ACHN (cell line): ENCODE measurements around the gene STRADA.

ENCODE experiments used
- DNase-seq: peaks from one replicate; pipeline ENCODE4 v3.0.0-alpha.2; 2015
- in situ Hi-C: cut with HindIII; loops from 2 replicates; pipeline ENCODE4 v1.10.0; 2017; ENCODE audit warnings: low sequenced_read_pairs, low pct_ligation_motif_present, low pct_unique_long_range_greater_than_20kb

Gene STRADA

DNA sequence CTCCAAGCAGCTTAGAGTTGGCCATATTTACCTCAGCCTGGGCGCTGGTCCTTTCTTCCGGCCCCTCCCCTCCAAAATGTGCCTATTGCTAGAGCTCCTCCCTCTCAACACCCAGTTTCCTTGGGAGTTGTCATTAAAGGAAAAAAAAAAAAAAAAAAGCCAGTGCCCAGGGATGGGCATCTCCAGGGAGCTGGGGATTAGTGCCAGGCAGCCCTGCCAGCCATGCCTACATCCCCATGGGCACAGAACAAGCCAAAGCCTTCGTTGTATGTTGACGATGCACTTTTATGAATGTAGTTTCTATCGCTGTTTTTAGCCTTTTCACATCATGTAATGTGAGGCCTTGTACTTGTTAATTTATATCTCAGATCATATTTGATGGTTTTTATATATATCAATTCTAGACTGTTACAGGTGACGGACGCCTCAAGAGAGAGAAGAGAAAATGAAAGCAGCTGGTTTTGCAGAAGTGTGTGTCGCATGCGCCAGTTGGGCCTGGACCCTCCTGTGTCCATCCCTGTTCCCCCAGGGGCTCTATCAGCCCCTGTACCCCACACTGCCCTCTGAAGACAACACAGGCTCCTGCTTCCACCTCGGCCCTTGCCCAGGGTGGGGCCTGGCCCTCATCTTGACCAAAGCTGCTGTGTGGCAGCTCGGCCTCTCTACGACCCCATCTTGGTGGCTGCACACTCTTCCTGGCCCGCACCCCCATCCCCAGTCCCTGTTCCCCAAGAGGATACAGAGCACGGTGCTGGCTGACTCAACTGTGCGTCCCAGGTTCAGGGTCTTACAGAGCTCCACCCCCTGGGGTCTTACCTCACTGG, 46.4 kb downstream of the STRADA start:
- DNase-seq, result no peak
- in situ Hi-C loops, result no loop called here

DNA sequence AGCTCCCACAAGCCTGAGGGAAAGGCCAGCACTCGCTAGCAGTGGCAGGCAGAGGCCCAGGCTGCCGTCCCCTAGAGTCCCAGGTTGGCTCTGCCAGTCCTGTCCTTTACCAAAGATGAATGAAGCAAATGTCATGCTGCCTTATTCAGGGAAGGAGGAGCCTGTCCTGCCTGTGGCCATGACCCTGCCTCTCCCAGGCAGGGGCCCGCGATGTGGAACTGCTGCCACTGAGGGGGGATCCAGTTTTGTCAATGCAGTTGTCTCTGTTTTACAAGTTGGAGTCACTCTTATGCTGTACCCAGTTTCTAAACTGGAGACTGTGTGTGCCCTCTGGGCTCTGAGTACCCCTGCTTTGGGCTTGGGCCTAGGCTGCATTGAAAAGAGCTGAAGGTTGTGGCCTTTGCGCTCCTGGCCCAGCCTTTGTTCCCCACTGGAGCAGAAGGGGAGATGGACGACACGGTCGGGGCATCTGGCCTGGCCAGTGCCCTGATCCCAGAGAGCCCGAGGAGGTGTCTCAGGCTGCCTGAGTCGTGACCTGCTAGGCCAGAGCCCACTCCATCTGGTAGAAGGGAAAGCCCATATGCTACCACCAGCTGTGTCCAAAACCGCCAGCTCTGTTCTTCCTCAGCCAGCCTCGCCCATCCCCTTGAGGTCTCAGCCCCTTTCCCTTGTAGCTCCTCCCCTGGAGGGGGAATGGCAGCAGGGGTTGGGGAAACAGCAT, 47.2 kb downstream of the STRADA start:
- in situ Hi-C loops, result no loop called here
- DNase-seq, result no peak

DNA sequence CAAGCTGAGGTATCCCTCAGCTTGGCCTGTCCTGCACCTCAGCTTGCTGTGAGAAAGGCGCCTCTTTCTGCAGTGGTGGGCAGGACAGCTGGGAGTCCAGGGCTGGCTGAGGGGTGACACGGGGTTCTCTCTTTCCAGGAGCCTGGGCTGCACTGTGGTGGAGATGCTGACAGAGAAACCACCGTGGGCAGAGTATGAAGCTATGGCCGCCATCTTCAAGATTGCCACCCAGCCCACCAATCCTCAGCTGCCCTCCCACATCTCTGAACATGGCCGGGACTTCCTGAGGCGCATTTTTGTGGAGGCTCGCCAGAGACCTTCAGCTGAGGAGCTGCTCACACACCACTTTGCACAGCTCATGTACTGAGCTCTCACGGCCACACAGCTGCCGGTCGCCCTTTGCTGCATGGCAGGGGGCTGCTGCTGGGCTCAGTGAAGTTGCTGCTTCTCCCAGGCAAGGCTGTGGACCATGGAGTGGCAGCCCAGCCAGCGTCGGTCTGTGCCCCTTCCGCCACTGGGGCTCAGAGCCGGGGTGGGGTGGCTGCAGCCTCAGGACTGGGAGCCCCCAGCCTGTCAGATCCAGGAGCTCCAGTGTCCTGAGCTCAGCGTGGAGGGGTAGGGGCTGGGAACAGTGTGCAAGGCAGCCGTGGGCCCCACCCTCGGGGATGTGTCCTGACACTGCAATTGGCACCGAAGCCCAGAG, 48.0 kb downstream of the STRADA start:
- in situ Hi-C loops, result no loop called here
- DNase-seq, result no peak

DNA sequence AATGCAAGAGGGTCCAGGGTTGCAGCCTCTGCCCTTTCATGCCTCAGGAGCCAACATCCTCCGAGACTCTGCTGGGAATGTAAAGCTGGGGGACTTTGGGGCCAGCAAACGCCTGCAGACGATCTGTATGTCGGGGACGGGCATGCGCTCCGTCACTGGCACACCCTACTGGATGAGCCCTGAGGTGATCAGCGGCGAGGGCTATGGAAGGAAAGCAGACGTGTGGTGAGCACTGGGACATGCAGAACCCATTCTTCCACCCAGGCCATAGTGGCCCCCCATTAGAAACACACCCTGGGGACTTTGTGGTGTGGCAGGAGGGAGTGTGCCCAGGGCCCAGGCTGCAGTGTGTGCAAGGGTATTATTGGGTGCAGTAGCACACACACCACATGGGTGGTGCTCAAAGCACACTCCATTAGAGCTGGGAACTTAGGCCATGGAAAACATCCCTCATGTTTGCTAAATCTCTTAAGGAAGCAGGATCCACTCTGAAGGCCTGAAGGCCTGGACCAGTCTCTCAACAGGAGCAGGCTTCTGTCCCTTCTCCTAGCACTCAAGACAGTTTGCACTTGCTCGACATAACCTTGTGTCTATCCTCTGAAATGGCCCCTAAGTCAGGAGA, 49.3 kb downstream of the STRADA start:
- in situ Hi-C loops, result no loop called here
- no peak for DNase-seq

DNA sequence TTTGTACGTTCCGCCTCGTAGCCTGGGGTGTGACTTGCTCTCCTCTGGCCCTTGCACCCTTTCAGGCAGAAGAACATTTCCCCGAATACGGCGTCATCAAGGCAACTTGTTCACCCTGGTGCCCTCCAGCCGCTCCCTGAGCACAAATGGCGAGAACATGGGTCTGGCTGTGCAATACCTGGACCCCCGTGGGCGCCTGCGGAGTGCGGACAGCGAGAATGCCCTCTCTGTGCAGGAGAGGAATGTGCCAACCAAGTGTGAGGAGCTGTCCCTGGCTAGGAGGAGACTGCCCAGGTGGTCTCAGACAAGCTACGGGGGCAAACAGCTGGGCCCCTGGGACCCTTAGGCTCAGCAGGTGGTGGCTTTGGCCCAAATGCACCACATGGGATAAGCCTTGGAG, 52.1 kb downstream of the STRADA start:
- DNase-seq, result no peak
- in situ Hi-C loops, result no loop called here

DNA sequence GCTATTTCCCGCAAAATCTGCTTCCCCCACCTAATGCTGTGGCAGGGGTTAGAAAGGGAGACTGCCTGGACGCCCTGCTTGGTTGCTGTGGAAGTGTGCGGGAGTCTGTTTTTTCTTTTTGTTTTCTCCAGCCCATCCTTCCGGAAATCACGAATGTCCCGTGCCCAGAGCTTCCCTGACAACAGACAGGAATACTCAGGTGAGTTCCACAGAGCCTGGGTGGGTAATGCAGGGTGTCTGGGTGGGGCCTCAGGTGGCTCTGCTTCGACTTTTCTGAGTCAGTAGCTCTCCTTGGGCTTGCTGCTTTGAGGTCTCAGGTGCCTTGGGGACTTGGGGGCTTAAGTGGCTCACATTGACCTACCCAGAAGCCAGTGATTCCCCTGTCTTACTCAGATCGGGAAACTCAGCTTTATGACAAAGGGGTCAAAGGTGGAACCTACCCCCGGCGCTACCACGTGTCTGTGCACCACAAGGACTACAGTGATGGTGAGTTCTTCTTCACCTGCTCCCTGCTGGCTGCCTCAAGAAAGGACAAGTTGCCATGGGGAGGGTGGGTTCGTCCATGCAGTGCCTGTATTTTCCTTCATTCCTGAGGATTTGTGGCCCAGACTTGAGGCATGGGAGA, 53.1 kb downstream of the STRADA start:
- DNase-seq, result no peak
- in situ Hi-C loops, result no loop called here

DNA sequence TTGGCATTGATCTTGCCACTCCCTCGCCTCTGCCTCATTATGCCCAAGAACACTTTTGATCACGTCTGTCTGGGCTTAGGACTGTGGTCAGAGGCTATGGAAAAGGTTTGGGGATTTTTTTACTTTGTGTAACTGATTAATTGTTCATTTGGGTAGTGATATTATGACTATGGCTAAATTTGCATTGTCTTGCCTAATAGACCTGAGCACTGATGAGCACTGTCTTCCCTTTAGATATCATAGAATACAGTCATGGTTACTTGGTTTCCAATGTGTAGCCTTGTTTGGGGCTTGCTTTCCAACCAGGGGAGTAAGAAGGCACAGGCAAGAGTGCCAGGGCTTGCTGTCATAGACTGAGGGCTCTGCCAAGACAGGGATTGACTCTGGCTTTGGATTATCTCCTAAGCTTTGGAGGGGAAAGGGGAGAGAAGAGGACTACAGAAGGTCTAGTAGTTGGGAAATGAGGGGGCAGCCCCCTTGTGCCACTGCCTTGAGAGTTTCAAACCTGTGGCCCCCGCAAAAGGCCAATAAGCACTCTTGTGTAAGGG, 55.4 kb downstream of the STRADA start:
- in situ Hi-C loops, result no loop called here
- no peak for DNase-seq

DNA sequence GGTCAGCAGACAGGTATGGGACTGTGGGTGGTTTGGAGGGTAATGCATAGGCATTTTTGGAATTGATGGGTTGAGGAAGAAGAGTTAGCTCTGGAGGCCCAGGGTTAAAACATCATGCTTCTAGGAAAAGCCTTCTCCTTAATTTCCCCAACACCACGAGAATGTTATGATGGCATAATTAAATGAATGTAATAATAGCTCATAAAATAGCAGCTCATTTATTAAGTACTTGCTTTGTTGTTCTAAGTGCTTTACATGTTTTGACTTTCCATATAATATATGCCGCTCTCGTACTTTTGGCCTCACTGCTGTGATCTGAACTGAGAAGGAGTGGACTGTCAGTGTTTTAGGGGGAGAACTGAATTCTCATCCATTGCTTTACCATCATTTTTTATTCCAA, 56.0 kb downstream of the STRADA start:
- in situ Hi-C loops, result no loop called here

DNA sequence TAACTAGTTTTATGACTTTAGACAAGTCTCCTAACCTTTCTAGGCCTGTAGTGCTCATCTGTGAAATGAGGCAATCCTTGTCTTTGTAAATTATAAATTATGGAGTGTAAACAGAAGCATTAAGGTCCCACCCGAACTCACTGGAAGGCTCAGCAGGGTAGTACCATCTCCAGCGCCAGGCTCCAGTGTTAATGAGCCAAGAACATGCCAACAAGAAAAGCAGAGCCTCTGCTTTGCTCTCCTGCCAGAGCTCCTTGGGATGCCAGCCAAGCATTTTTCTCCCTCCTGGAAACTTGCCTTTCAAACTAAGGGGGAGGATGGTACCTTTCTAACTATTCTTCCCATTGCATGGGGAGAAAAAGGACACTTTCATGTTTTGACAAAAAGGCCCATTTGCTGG, 56.6 kb downstream of the STRADA start:
- DNase-seq, result no peak
- in situ Hi-C loops, result no loop called here

More for the DNA sequence above, 56.0 kb downstream of the STRADA start:
- DNase-seq, result no peak

DNA sequence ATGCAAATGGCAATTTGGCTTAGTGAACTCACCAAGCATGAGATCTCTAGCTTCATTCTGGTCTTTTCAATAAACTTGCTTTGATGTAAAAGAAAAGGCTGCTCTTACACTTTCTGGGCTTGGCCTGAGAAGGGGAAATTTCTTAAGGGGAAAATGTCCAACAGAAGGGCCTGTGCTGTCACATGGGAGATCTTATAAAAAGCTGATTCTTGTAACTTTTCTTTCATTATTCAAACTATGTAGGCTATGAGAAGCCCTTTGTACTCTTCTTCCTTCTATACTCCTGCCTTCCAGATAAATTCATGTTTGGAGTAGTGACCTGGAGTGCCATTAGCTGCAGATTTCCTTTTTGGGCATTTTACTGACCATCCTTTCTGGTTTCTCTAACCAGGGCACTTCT, 58.6 kb downstream of the STRADA start:
- in situ Hi-C loops, result no loop called here
- DNase-seq, result no peak

DNA sequence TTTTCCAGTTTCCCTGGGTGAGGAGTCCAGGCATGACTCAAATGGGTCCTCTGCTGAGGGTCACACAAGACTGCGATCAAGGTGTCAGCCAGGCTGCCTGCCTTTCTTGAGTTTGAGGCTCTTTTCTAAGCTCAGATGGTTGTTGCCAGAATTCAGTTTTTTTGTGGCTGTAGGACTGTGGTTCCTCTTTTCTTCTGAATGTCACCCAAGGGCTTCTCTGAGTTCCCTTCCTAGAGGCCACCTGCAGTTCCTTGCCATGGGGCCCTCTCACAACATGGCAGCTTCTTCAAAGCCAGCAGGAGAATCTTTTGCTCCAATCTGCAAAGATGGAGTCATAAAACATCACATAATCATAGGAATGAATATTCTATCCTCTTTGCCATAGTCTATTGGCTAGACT, 59.2 kb downstream of the STRADA start:
- DNase-seq, result no peak
- in situ Hi-C loops, result no loop called here

DNA sequence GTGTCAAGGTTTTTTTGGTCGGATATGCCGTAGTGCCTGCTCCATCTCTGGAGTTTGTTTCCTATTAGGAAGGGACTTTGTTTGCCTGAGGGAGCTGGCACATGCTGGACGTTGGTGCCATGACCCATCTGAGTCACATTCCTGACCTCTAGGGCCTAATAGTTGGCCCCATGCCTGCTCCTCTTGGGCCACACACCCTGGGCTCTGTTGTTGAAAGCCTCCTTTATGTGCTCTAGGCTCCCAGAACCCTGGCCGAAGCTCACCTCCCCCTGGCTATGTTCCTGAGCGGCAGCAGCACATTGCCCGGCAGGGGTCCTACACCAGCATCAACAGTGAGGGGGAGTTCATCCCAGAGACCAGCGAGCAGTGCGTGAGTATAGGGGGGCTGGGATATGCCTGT, 60.1 kb downstream of the STRADA start:
- in situ Hi-C loops, result no loop called here
- no peak for DNase-seq

DNA sequence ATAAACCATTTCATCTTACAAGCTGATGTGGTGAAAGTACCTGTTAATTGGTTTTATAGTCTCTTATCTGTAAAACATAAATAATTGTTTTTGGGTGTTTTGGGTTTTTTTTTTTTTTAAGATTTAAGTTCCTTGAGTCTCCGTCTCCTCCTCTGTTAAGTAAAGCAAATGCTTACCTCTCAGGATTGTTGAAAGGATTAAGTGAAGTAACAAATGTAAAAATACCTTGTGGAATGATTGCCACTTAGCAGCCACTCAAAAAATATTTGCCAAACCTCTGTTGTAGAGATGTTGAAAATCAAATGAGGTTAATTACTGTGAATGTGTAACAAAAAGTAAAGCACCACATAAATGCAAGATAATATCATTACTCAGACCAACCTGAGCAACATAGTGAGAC, 60.9 kb downstream of the STRADA start:
- in situ Hi-C loops, result no loop called here
- no peak for DNase-seq

DNA sequence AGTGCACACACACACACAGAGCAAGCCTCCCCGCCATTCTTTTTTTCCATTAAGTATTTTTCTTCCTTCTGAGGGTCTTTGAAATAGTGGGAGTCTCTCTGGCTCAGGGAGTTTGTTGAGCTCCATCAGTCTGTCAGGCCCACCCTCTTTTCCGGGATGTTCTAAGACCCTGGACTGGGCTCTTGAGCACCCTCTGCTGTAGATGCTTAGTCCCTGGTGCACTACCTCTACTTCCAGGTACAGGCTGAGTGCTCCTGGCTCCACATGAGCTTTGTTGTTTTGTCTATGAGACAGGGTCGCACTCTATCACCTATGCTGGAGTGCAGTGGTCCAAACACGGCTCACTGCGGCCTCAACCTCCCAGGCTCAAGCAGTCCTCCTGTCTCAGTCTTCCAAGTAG, 62.4 kb downstream of the STRADA start:
- DNase-seq, result no peak
- in situ Hi-C loops, result no loop called here

DNA sequence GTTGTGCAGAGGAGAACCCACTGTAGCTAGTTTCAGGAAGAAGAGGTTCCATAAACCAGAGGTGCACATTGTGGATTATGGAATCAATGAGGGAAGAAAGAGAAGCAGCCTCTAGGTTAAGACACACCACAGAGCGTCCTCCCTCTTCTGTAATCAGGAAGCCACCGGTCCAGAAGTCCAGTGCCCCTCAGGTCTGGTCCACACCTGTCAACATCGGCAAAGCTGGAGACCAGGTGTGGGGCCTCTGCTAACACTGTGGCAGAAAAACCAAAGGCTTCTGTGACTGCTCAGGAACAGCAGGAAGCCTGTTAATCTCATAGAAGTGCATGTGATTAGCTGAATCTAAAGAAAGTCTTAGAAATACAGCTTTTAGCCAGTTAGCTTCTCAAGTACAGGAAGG, 65.0 kb downstream of the STRADA start:
- no peak for DNase-seq
- in situ Hi-C loops, result no loop called here

DNA sequence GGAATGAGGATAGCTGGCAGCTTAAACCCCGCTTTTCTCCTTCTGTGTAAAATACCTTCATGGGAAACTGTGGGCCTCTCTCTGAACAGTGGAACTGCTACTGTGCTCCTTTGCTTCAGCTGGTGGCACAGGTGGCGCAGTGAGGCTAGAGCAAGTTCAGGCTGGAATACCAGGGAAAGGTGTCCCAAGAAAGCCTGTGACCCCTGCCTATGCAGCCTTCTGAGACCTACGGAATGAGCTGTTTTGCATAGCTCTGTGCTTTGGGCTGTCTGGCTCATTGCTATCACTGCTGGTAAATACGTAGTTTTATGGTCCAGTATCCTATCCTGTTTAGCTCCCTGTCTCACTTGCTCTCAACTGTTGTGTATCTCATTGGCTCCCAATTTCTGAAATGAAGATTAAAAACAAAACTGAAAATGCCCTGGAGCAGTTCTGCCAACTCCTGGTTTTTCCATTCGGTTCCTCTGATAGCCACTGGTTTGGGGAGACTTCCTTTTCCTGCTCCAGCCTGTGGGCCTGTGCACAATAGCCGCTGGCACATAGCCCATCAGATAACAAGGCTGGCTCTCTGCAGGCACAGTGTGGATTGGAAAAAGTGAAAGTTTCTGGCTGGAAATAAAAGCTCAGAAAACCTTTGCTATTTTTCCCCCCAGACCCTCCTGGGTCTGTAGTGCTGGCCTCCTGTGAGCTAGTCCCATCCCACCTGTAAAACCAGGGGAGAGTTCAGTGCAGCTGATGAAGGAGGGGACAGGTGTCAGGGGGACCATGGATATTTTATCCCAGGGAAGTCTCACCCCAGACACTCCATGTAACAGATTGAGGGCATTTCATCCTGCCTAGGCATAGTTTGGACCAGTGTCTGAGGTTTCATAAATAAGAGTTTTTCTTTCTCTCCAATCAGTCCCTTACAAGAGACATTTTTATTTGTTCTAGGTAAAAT, 65.7 kb downstream of the STRADA start:
- peak; percentile 76 for DNase-seq
- in situ Hi-C loops, result no loop called here

DNA sequence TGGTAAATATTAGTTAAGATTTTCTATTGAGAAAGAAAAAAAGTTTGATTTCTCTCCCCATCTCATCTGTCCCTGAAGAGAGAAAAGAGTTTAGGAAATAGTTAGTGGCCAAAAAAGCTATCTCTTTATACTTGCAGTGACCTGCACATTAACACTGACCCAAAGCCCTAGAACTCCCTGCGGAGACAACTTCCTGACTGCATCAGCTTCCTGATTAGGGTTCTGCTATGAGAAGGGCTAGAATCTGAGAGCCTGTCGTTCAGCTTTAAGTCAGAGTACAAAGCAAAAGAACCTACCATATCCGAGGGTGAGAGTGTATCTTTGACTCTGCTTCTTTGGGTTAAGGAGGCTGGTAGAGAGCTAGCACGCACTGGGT, 66.4 kb downstream of the STRADA start:
- DNase-seq, result no peak
- in situ Hi-C loops, result no loop called here

DNA sequence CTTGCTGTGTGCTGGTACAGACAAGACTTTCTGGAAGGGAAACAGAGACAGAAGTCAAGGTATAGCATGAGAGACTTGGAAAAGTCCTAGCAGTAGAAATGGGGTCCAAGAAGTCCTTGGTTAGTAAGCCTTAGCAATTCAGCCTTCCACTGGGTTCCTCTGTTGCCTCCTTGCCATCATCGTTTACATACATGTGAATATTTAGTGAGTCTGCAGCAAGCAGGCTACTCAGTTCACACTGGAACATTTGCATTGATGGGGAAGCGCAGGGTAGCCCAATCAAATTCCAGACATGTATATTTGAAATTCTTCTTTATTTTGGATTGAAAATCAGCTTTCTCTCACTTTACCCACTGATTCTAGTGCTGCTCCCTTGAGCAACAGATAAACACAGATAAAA, 68.7 kb downstream of the STRADA start:
- no peak for DNase-seq
- in situ Hi-C loops, result no loop called here
